Sigmoid colon (tissue), 3 donors: ENCODE measurements around the gene FADS1.

ENCODE experiments used
- POLR2A ChIP-seq, 2 donors: fragments of 450-650 bp; IDR thresholded peaks; one replicate each; pipeline ENCODE4 v1.6.1; 2016; ENCODE audit warnings: antibody characterized with exemption in 2 of 2, mild to moderate bottlenecking in 2 of 2, moderate library complexity in 2 of 2
- TF ChIP-seq, protein P1 (sequence below), 4 experiments: fragments of 450-650 bp in 3 of 4; fragments of 200-600 bp in 1 of 4; IDR thresholded peaks; one replicate each; pipeline ENCODE4 v1.5.1; 2016 to 2019; ENCODE audit warnings: antibody characterized with exemption in 4 of 4, mild to moderate bottlenecking in 3 of 4, moderate library complexity in 2 of 4

DNA sequence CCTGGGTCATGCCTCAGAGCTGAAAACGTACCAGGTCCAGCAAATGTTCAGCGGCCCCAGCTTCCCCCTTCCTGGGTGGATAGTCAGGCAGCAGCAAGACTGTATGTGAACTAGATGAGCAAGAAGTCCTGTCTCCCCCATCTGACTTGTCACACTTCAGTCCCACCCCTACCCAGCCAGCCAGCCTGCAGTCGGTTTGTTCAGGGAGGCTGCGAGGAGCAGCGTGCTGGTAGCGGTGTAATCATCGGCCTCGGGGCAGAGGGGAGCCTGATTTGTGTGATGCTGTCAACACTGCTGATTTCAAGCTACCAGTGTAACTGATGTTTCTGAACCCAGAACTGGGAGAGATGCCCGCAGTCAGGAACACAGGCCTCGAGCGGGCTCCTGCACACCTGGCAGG lies 34.0 kb downstream of the FADS1 start:
- TF ChIP-seq POLR2A (IDR thresholded peaks at IDR 0.05) = no peak
- TF ChIP-seq, protein P1, sequence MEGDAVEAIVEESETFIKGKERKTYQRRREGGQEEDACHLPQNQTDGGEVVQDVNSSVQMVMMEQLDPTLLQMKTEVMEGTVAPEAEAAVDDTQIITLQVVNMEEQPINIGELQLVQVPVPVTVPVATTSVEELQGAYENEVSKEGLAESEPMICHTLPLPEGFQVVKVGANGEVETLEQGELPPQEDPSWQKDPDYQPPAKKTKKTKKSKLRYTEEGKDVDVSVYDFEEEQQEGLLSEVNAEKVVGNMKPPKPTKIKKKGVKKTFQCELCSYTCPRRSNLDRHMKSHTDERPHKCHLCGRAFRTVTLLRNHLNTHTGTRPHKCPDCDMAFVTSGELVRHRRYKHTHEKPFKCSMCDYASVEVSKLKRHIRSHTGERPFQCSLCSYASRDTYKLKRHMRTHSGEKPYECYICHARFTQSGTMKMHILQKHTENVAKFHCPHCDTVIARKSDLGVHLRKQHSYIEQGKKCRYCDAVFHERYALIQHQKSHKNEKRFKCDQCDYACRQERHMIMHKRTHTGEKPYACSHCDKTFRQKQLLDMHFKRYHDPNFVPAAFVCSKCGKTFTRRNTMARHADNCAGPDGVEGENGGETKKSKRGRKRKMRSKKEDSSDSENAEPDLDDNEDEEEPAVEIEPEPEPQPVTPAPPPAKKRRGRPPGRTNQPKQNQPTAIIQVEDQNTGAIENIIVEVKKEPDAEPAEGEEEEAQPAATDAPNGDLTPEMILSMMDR (IDR thresholded peaks at IDR 0.05) = no peak
